HG03025 (cell line): ENCODE results near the gene AFF1.
"Not testable (repeated sequence)": the region's sequence is repeated elsewhere in the genome, so short reads cannot be mapped to it uniquely, and the experiment has no call there.

Experiments used
- ATAC-seq: cut with Tn5 transposase; IDR thresholded peaks from one replicate; pipeline ENCODE4 v1.9.1; 2021; ENCODE audit warnings: mild to moderate bottlenecking, moderate library complexity; ENCODE audit not compliant: unreplicated experiment, low FRiP score

Gene AFF1

DNA sequence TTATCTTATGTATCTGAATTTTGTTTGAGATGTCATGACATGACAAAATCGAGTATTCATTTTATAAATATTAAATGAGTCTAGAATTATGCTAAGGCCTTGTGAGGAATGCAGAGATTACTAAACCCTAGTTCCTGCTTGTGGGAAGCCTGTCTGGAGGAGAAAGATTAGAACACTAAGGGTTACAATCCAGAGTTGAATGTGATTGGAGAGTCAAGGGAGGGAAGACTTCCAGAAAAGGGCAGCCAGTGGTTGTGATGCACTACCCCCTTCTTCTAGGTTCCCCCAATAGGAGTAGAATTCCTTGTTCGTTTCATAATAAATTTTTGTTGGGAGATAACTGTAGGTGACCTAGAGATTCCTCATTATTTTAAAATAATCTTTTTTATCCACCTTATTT, 141.1 kb downstream of the AFF1 start:
- no peak for ATAC-seq

DNA sequence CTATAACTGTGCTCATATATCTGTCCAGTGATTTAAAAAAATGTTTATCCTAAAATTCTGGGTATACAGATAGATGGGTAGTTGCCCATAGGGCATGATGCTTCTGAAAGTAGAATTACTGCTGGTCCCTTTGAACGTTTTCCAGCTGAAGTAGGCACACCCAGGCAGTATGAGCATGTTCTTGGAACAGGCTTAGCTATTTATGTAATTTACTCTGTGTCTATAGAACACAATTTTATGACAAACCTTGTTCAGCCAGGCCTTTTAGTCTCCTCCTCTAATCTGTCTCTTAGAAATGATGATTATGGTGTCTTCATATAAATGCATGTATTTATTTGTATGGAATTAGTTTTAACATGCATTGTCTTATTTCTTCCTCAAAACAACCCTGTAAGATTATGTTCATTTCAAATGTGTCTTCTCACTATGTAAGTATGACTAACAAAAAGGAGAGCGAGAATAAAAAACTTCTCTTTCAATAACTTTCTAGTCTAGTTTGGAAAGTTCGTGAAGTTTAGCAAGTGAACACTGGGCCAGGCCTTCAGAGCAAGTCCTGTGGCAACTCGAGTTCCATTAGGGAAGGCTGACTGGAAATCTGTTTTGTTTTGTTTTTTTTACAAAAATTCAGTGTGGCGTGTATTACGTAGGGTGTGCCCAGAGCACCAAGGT, 142.0 kb downstream of the AFF1 start:
- no peak for ATAC-seq

DNA sequence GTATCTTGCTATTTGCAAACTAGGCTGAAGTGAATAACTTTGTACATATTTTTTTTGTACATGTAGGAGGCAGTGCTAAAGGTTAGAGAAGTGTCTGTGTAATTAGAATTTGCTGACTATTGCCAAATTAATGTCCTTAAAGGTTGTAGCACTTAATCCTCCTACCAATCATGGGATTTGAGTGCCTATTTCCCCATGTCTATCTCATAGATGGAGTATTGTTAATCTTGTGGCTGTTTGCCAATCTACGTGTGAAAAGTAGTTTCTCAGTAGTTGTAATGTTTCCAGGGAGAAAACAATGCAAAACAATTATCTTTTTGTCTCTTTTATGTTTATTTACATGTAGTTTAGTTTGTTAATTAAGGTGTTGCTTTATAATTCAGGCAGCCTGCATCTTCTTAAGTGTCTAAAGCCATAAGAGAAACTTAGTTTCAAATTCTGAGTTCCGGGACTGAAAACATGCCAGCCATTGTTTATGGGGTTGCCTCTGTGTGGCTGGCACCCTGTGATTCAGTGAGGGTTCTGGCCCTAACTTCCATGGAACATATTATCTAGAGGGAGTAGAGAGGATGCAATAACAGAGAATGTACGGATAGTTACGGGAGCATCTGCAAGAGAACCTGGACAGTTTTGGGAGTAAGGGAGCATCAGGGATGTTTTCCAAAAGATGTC, 143.2 kb downstream of the AFF1 start:
- ATAC-seq, result no peak

DNA sequence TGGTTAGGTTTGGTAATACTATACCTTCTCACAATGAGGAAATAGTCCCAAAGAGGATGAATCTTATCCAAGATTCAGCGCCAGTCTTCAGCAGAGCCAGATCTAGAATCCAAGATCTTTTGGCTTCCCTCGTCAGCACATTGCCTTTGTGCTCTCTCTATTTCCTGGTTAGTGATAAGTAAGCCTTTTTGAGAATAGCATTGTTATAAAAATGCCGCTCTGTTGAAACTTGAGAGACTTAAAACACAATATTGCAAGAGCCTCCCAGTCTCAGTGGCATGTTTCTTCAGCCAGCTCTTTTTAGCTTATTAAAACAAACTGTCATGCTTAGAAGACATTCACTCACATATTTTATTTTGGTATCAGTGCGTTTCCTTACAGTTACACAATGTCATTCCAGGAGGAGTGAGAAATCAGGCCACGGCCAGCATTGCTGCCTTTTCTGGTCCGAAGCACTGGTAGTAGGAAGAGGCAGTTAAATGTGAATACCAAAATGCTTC, 144.2 kb downstream of the AFF1 start:
- no peak for ATAC-seq

DNA sequence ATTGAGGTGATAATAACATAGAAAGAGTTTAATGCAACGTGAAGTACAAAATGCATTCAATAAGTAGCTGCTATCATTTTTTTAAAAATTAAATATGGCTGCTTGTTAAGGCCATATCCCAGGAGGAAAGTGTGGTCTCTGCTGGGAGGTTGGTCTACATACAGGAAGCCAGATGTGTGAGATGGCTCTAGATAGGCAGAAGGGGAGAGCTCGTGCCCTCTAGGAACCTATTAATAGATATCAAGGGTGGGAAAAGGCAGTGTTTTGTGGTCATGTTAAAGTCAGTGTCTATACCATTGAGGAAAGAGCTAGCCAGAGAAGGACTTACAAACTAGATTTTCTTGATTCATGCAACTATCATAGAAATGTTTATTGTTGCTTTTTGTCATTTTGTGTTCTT, 145.2 kb downstream of the AFF1 start:
- ATAC-seq, result no peak

DNA sequence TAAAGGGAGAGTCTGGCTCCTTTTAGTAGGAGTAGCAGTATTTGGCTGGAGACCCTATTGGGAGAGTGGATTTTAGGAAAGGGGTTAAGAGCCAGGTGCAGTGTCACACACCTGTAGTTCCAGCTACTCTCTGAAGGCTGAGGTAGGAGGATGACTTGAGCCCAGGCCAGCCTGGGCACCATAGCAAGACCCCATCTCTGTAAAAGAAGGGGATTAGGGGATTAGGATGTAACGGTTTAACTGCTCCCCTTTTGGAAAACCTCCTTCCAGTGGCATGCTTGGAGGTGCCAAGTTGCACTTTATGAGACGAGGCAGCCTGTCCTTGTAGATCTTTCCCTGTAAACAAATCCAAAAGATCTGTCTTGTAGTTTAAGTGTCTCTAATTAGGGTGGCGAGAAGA, 145.7 kb downstream of the AFF1 start:
- no peak for ATAC-seq

DNA sequence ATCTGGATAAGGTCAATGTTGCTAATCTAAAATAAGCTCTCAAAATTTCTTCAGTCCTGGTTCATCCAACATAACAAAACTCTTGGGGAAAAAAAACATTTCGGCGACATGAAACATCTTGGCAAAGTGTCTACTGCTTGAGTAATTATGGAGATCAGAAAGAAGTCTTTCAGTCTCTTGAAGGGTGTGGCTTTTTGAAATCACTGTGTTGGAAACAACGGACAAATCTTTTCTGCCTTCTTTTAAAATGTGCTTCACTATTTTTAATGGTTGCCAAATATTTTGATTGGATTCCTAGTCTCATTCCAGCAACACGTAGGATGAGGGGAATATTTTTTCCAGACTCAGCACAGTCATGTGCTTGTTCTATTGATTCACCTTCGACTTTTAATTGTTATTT, 147.0 kb downstream of the AFF1 start:
- no peak for ATAC-seq

DNA sequence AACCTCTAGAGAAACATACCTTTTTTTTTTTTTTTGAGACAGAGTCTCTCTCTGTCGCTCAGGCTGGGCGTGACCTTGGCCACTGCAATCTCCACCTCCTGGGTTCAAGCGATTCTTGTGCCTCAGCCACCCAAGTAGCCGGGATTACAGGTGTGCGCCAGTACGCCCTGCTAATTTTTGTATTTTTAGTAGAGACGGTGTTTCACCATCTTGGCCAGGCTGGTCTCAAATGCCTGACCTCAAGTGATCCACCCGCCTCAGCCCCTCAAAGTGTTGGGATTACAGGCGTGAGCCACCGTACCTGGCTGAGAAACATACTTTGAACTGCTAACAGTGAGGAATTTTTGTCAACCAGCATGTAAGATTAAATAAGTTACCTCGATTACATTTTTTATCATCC, 150.9 kb downstream of the AFF1 start:
- ATAC-seq, result not testable (repeated sequence)

DNA sequence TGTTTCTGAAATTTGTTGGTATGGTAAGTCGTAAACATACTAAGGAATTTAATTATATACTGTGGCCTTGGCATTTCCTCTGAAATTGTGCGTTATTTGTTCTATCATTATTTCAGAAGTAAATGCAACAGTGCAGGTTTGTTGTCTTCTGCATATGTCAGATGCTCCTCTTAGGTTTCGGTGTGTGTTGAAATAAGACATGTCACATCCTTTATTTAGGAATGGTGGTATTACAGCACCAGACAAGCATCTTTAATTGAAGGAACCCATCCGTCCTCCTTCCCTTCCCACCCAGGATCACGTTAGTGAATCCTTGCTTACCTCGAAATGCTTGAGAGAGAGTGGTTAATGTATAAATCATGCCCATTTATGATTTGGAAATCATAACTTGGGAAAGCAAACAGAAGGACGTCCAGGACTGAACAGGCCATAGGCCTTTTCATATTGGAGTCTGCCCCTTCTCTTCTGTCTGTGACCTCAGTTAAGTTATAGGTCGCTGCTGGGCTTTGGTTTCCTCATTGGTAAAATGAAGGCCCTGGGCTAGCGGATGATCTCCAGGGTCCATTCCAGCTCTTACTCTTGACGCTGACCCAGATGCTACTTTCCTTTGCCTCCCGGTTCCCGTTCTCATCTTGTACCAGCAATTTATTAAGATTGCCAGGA, 151.5 kb downstream of the AFF1 start:
- no peak for ATAC-seq

DNA sequence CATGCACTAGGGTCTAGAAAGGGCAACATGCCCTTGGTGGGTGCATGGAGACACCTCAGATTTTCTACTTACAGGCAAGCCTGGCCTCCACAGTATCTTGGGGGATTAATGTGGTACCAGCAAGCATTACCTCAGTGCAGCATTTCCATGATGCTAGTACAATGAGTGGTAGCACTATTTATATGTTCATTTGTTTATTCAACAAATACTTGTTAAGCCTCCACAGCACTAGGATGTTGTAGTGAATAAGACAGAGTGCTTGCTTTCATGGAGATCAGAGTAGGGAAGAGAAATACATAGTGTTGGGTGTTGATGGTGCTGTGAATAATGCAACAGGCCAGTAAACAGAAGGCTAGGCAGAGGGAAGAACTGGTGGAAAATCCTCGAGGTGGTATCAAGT, 152.2 kb downstream of the AFF1 start:
- no peak for ATAC-seq

DNA sequence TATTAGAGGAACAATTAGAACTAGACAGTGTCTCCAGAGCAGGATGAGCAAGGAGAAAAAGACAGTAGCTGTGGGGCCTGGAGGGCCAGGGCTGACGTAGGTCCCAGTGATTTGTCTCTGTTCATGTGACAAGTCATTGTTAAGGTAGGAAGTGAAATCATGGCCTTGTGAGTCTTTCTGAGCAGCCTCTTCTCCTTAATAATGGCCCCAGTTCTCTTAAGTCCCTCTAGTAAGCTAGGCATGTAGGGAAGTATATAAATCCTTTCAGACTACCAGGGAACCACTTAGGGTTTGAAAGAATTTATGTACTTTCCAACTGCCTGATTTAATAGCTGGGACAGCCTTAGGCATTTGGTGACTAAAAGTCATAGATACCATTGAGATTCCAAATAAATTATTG, 152.6 kb downstream of the AFF1 start:
- no peak for ATAC-seq

DNA sequence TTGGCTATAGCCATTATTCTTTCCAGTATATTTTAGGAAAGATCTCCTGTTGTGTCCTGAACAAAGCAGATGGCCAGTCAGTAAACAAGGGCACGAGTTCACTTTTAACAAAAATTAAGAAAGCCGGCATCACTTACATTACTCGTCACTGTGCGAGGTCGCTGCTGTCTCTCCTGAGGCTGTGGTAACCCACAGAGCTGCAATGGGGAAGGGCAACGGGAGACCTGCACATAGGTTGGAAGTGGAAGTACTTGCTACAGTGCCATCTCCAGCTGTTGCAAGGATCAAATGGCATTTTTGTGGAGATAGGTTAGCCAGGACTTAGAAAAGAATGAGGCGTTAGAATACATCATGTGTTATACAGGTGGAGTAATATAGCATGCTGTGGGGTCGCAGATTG, 153.4 kb downstream of the AFF1 start:
- ATAC-seq, result no peak

DNA sequence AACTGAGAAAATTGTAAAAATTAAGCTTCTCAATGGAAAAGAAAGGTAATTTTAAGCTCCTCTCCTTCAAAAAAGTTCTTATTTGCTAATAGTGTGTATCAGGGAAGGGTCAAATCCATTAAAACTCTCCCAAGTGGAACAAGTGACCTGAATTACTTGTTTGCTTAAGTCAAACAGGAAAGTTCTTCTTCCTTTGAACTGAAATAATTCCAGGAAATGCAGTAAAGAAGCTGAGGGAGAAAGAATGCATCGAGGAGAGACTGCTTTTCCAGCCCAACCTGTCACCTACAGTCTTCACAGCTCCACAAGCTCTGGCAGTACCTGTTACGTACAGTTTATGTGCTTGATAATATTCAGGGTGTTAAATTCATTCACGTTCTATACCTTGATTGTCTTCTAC, 154.6 kb downstream of the AFF1 start:
- ATAC-seq, result no peak

DNA sequence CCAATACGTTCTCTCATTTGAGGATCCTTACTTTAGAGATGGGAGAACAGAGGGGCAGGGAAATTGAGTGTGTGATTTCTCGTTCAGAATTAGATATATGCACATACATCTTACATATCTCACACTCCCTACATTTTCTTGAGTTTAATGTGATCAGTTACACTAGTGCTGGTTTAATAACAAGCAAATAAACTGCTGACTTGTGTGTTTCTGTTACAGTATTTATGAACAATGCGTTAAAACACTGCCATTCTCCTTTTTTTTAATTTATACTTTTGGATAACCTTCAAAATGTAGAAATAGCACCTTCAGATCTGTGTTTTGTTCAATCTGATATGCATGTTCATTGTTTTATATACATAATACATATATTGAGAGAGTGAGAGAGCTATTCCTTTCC, 155.5 kb downstream of the AFF1 start:
- ATAC-seq, result no peak

DNA sequence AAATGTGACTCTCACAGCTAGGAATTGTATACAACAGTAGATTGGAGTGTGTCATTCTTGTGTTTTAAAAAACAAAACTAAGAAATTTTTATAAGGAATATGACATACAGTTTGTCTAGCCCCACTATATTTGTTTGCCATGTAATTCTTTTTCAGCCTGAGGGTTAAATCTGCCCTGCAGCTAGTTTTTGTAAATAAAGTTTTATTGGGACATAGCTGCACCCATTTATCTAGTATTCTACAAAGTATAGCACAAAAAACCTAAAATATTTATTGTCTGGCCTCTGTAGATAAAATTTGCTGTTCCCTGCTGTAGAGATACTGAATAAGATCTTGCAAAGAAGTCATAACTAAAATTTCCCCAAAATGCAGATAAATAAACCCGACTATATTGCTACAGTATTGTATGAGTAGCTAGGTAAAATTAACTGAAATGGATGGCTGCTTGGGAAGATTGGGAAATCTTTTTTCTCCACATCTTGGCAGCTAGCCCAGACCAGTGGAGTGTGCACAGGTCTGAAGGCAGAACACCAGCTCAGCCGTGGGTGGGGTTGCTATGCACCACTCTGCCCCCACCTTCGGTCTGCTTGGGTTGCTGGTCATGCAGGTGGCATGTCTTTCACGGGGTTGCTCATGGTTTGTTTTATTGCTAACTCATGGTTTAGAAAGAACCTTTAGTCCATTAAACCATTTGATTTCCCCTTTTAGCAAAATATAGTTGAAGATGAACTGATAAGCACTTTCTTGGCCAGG, 157.8 kb downstream of the AFF1 start:
- no peak for ATAC-seq

DNA sequence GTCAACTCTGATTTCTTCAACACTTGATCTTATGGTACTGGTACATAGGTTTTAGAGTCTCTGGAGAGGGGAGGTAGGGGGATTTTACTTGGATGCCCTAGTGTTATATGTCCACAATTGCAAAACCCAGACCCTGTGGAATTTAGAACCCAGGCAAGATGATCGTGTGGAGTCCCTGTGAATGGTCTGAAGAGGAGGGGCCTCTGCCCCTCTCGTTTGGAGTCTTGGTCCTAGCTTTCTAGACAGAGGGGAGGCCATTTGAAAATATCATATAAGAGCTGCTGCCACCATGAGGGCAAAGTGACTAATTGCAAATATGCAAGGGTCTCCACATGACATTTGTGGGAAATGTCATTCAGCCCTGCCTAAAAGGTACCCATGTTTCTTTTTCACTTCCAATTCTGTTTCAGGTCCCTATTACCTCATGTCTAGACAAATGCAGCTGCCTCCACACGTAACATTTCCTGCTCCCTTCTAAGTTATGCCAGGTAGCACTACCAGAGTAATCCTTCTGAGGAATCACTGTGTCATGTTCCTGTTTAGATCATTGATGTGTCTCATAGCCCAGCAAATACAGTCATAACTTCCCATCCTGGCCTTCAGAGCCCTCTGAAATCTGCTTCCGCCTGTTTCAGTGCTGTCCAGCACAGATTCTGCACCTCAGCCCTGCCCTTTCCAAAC, 158.8 kb downstream of the AFF1 start:
- peak; percentile 72 for ATAC-seq

DNA sequence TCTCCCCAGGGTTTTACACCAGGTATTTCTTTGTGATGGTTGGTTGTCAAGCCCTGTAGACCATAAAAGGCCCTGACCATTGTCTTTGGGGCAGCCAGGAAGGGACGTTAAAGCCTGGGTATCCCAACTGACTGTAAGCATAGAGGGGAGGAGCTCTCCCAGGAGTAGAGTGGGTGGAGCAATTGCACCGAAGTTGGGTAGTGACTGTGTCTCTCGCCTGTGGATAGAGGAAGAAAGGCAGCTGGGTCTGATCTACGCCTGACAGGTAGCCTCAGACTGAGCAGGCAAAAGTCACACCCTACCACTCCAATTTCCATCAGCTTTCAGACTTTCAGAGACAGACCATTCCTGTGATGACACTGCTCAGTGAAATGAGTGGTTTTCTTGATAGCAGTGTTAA, 162.3 kb downstream of the AFF1 start:
- ATAC-seq, result no peak

DNA sequence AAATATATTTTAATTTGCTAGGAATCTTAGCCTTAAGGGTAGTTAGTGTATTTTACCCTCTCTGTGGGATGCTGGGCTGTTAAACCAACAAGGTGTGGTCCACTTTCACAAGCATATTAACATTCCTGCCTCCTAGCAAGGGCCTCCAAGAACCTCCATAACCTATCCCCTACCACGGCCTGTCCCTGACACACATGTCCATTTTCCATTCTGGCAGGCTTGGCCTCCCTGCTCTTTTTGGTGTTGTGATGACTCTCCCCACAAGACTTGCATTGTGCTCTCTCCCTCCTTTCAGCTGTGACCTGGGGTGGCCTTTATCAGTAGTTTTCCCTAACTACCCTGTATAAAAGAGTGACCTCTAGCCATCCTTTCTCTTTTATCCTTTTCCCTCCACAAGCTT, 165.4 kb downstream of the AFF1 start:
- ATAC-seq, result no peak

DNA sequence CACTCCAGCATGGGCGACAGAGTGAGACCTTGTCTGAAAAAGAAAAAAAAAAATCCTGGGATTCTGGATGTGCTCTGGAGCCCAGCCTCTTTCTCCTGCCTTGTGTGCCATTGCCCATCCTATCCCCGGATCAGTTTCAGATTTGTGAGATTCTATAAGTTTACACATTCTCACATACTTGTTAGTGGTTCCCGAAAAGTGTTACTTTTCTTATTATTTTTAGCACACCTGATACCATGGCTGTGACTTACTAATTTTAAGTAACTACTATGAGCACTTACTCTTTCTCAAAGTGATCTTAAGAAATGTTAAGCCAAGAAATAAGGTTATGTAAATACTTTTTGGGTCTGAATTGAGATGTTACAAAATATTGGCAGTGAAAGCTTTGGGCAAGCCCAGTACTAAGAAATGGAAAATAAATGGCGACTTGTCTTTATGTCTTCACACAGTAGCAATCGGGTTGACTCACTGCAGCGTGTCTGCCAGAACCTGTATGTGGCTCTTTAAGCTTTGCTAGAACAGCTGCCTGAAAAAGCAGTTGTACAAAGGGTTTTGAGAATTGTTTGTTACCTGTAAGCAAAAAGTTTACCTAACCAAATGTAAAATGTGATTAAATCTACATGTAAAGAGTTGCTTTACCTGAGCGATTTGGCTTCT, 166.9 kb downstream of the AFF1 start:
- no peak for ATAC-seq

DNA sequence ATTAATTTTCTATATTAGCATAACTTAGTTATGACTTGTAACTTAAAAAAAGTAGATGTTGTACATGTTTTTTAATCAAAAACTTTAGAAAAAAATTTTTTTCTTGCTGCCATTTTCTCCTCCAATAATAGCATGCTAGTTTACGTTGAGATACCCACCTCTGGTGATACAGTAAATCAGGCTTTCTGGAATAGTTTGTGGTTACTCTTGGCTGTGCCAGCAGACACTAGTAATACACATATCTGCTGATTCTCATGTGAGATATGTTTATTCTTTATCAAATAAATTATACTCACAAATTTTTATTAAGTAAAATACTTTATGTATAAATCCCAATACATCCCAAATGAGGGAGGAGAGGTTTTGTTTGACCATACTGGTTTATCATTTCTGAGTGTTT, 168.3 kb downstream of the AFF1 start:
- ATAC-seq, result no peak
